HFF-Myc (cell line): ENCODE measurements around the gene COX7B2.

Source experiments
- DNase-seq: peaks from one replicate; pipeline ENCODE4 v3.0.0-alpha.2; 2011; ENCODE audit warnings: low read depth; ENCODE audit errors: extremely low read depth
- H3K4me3 ChIP-seq: replicated peaks from 2 replicates; pipeline ENCODE4 v1.5.1; 2011; ENCODE audit warnings: low read depth, mild to moderate bottlenecking, control low read depth, low read length
- CTCF ChIP-seq: IDR thresholded peaks from 2 replicates; pipeline ENCODE4 v1.5.1; 2012; ENCODE audit warnings: mild to moderate bottlenecking, low read depth, low read length, control low read depth; ENCODE audit errors: missing control alignments

COX7B2 gene

GRCh38 chr4:46949822-46950221, 40.8 kb upstream of the COX7B2 start:
- H3K4me3 ChIP-seq = no peak overlapping the region
- DNase-seq = no peak
- no peak for TF ChIP-seq CTCF

GRCh38 chr4:46947541-46947940, 38.5 kb upstream of the COX7B2 start:
- TF ChIP-seq CTCF = no peak
- H3K4me3 ChIP-seq = no peak overlapping the region
- no peak for DNase-seq

GRCh38 chr4:46946919-46947536, 38.0 kb upstream of the COX7B2 start:
- H3K4me3 ChIP-seq = no peak overlapping the region
- DNase-seq = no peak
- no peak for TF ChIP-seq CTCF

- no peak for DNase-seq
- H3K4me3 ChIP-seq = no peak overlapping the region
- TF ChIP-seq CTCF = no peak
Measured at GRCh38 chr4:46945062-46945461, 36.0 kb upstream of the COX7B2 start.

GRCh38 chr4:46944345-46944744, 35.3 kb upstream of the COX7B2 start:
- no peak for DNase-seq
- no peak for TF ChIP-seq CTCF
- H3K4me3 ChIP-seq = no peak overlapping the region

- no peak for DNase-seq
- H3K4me3 ChIP-seq = no peak overlapping the region
- TF ChIP-seq CTCF = no peak
Measured at GRCh38 chr4:46937493-46937892, 28.4 kb upstream of the COX7B2 start.

- no peak overlapping the region for H3K4me3 ChIP-seq
- DNase-seq = no peak
- no peak for TF ChIP-seq CTCF
Measured at GRCh38 chr4:46934726-46935125, 25.7 kb upstream of the COX7B2 start.
